Measurements from ENCODE around the gene TDRD7. TPM values are rescaled to one million over a fixed set of nuclear protein-coding genes. Genes with fewer than 3 reads are reported as not detected.

TDRD7 gene
- polyA plus RNA-seq, 1 donor, result 23.0 TPM

- DNase-seq, result peak; percentile 67 to 77
- H3K36me3 ChIP-seq (ENCODE audit: control insufficient read depth, insufficient read depth, low read length), result no peaks in the 10 kb centered on the region
- H3K27me3 ChIP-seq (ENCODE audit: control insufficient read depth, insufficient read depth, low read length), result no peaks in the 10 kb centered on the region
- H3K27ac ChIP-seq (ENCODE audit: low read length), result peak overlapping the region; percentile 72
- WGBS (ENCODE audit: insufficient coverage, low lambda C conversion rate), result no CpG with 5 or more reads among the region's 30 CpGs
- H3K4me1 ChIP-seq (ENCODE audit: control insufficient read depth, insufficient read depth, low read length), result peaks cover 43% of the 10 kb centered on the region
- peak overlapping the region; percentile 16 for H3K4me3 ChIP-seq (ENCODE audit: low read length)
- H3K9me3 ChIP-seq (ENCODE audit: control insufficient read depth, low read depth, low read length), result no peaks in the 10 kb centered on the region
Measured at GRCh38 chr9:97386733-97387503, 25.0 kb upstream of the TDRD7 start.

GRCh38 chr9:97387504-97387886 is 24.4 kb upstream of the TDRD7 start:
- H3K27me3 ChIP-seq (ENCODE audit: control insufficient read depth, insufficient read depth, low read length), result no peaks in the 10 kb centered on the region
- H3K4me1 ChIP-seq (ENCODE audit: control insufficient read depth, insufficient read depth, low read length), result peaks cover 42% of the 10 kb centered on the region
- H3K4me3 ChIP-seq (ENCODE audit: low read length), result peak overlapping the region; percentile 16
- no CpG with 5 or more reads among the region's 13 CpGs for WGBS (ENCODE audit: insufficient coverage, low lambda C conversion rate)
- DNase-seq, result no peak
- H3K27ac ChIP-seq (ENCODE audit: low read length), result no peak overlapping the region
- H3K36me3 ChIP-seq (ENCODE audit: control insufficient read depth, insufficient read depth, low read length), result no peaks in the 10 kb centered on the region
- no peaks in the 10 kb centered on the region for H3K9me3 ChIP-seq (ENCODE audit: control insufficient read depth, low read depth, low read length)

GRCh38 chr9:97387936-97388684 is 23.8 kb upstream of the TDRD7 start:
- no peaks in the 10 kb centered on the region for H3K36me3 ChIP-seq (ENCODE audit: control insufficient read depth, insufficient read depth, low read length)
- no CpG with 5 or more reads among the region's 5 CpGs for WGBS (ENCODE audit: insufficient coverage, low lambda C conversion rate)
- H3K4me3 ChIP-seq (ENCODE audit: low read length), result no peak overlapping the region
- H3K27ac ChIP-seq (ENCODE audit: low read length), result no peak overlapping the region
- no peaks in the 10 kb centered on the region for H3K9me3 ChIP-seq (ENCODE audit: control insufficient read depth, low read depth, low read length)
- no peak for DNase-seq
- peaks cover 37% of the 10 kb centered on the region for H3K4me1 ChIP-seq (ENCODE audit: control insufficient read depth, insufficient read depth, low read length)
- H3K27me3 ChIP-seq (ENCODE audit: control insufficient read depth, insufficient read depth, low read length), result no peaks in the 10 kb centered on the region

GRCh38 chr9:97388721-97389238 is 23.1 kb upstream of the TDRD7 start:
- no peaks in the 10 kb centered on the region for H3K9me3 ChIP-seq (ENCODE audit: control insufficient read depth, low read depth, low read length)
- H3K27ac ChIP-seq (ENCODE audit: low read length), result no peak overlapping the region
- H3K27me3 ChIP-seq (ENCODE audit: control insufficient read depth, insufficient read depth, low read length), result no peaks in the 10 kb centered on the region
- no peak for DNase-seq
- no peaks in the 10 kb centered on the region for H3K36me3 ChIP-seq (ENCODE audit: control insufficient read depth, insufficient read depth, low read length)
- WGBS (ENCODE audit: insufficient coverage, low lambda C conversion rate), result no CpG with 5 or more reads among the region's 5 CpGs
- H3K4me3 ChIP-seq (ENCODE audit: low read length), result no peak overlapping the region
- peaks cover 33% of the 10 kb centered on the region for H3K4me1 ChIP-seq (ENCODE audit: control insufficient read depth, insufficient read depth, low read length)

- no peak for DNase-seq
- Histone ChIP-seq H3K36me3 (ENCODE audit: control insufficient read depth, insufficient read depth, low read length) (no peaks in the 10 kb centered on the region), H3K27me3 (ENCODE audit: control insufficient read depth, insufficient read depth, low read length) (no peaks in the 10 kb centered on the region), H3K4me3 (ENCODE audit: low read length) (no peak overlapping the region), H3K9me3 (ENCODE audit: control insufficient read depth, low read depth, low read length) (no peaks in the 10 kb centered on the region), H3K27ac (ENCODE audit: low read length) (no peak overlapping the region), H3K4me1 (ENCODE audit: control insufficient read depth, insufficient read depth, low read length) (peaks cover 31% of the 10 kb centered on the region)
- no CpG with 5 or more reads among the region's 3 CpGs for WGBS (ENCODE audit: insufficient coverage, low lambda C conversion rate)
Measured at GRCh38 chr9:97389249-97389648, 22.6 kb upstream of the TDRD7 start.

GRCh38 chr9:97390791-97391406 is 21.0 kb upstream of the TDRD7 start:
- no peak overlapping the region for H3K4me3 ChIP-seq (ENCODE audit: low read length)
- H3K27ac ChIP-seq (ENCODE audit: low read length), result no peak overlapping the region
- H3K9me3 ChIP-seq (ENCODE audit: control insufficient read depth, low read depth, low read length), result no peaks in the 10 kb centered on the region
- no peak for DNase-seq
- H3K36me3 ChIP-seq (ENCODE audit: control insufficient read depth, insufficient read depth, low read length), result no peaks in the 10 kb centered on the region
- no peaks in the 10 kb centered on the region for H3K27me3 ChIP-seq (ENCODE audit: control insufficient read depth, insufficient read depth, low read length)
- H3K4me1 ChIP-seq (ENCODE audit: control insufficient read depth, insufficient read depth, low read length), result peaks cover 18% of the 10 kb centered on the region
- 100% methylated on average over 1 of the region's 10 CpGs for WGBS (ENCODE audit: insufficient coverage, low lambda C conversion rate)

GRCh38 chr9:97394881-97395280 is 17.0 kb upstream of the TDRD7 start:
- H3K4me1 ChIP-seq (ENCODE audit: control insufficient read depth, insufficient read depth, low read length), result peaks cover 6% of the 10 kb centered on the region
- DNase-seq, result no peak
- no CpG with 5 or more reads among the region's 3 CpGs for WGBS (ENCODE audit: insufficient coverage, low lambda C conversion rate)
- H3K27ac ChIP-seq (ENCODE audit: low read length), result no peak overlapping the region
- no peaks in the 10 kb centered on the region for H3K36me3 ChIP-seq (ENCODE audit: control insufficient read depth, insufficient read depth, low read length)
- no peak overlapping the region for H3K4me3 ChIP-seq (ENCODE audit: low read length)
- no peaks in the 10 kb centered on the region for H3K27me3 ChIP-seq (ENCODE audit: control insufficient read depth, insufficient read depth, low read length)
- no peaks in the 10 kb centered on the region for H3K9me3 ChIP-seq (ENCODE audit: control insufficient read depth, low read depth, low read length)

- H3K4me3 ChIP-seq (ENCODE audit: low read length), result no peak overlapping the region
- H3K27ac ChIP-seq (ENCODE audit: low read length), result no peak overlapping the region
- DNase-seq, result no peak
- H3K36me3 ChIP-seq (ENCODE audit: control insufficient read depth, insufficient read depth, low read length), result no peaks in the 10 kb centered on the region
- H3K9me3 ChIP-seq (ENCODE audit: control insufficient read depth, low read depth, low read length), result no peaks in the 10 kb centered on the region
- no CpG with 5 or more reads among the region's 5 CpGs for WGBS (ENCODE audit: insufficient coverage, low lambda C conversion rate)
- no peaks in the 10 kb centered on the region for H3K27me3 ChIP-seq (ENCODE audit: control insufficient read depth, insufficient read depth, low read length)
- H3K4me1 ChIP-seq (ENCODE audit: control insufficient read depth, insufficient read depth, low read length), result peaks cover 6% of the 10 kb centered on the region
Measured at GRCh38 chr9:97395745-97396144, 16.2 kb upstream of the TDRD7 start.

- Histone ChIP-seq H3K4me1 (ENCODE audit: control insufficient read depth, insufficient read depth, low read length) (peaks cover 6% of the 10 kb centered on the region), H3K36me3 (ENCODE audit: control insufficient read depth, insufficient read depth, low read length) (no peaks in the 10 kb centered on the region), H3K27ac (ENCODE audit: low read length) (no peak overlapping the region), H3K27me3 (ENCODE audit: control insufficient read depth, insufficient read depth, low read length) (no peaks in the 10 kb centered on the region), H3K4me3 (ENCODE audit: low read length) (no peak overlapping the region), H3K9me3 (ENCODE audit: control insufficient read depth, low read depth, low read length) (no peaks in the 10 kb centered on the region)
- no peak for DNase-seq
- no CpG with 5 or more reads among the region's 7 CpGs for WGBS (ENCODE audit: insufficient coverage, low lambda C conversion rate)
Measured at GRCh38 chr9:97396256-97396655, 15.6 kb upstream of the TDRD7 start.

GRCh38 chr9:97397220-97397619 is 14.7 kb upstream of the TDRD7 start:
- H3K4me3 ChIP-seq (ENCODE audit: low read length), result no peak overlapping the region
- H3K36me3 ChIP-seq (ENCODE audit: control insufficient read depth, insufficient read depth, low read length), result no peaks in the 10 kb centered on the region
- no peak for DNase-seq
- no peaks in the 10 kb centered on the region for H3K27me3 ChIP-seq (ENCODE audit: control insufficient read depth, insufficient read depth, low read length)
- no CpG with 5 or more reads among the region's 1 CpG for WGBS (ENCODE audit: insufficient coverage, low lambda C conversion rate)
- H3K27ac ChIP-seq (ENCODE audit: low read length), result no peak overlapping the region
- H3K4me1 ChIP-seq (ENCODE audit: control insufficient read depth, insufficient read depth, low read length), result peaks cover 6% of the 10 kb centered on the region
- no peaks in the 10 kb centered on the region for H3K9me3 ChIP-seq (ENCODE audit: control insufficient read depth, low read depth, low read length)

Data from large intestine (tissue), 3 donors.